T47D (cell line): ENCODE data around the gene VAMP1.
"Not testable (repeated sequence)": the region's sequence is repeated elsewhere in the genome, so short reads cannot be mapped to it uniquely, and the experiment has no call there.

Experiments used
- DNase-seq, 2 experiments: peaks; one replicate each; pipeline versions ENCODE4 v3.0.0 to v3.0.0-alpha.2; 2011 to 2012; ENCODE audit warnings: low read depth in 1 of 2, low spot score in 1 of 2
- JUND ChIP-seq: IDR thresholded peaks from 2 replicates; pipeline ENCODE4 v1.6.1; 2012; ENCODE audit warnings: low read depth
- in situ Hi-C: cut with HindIII; loops from 2 replicates; pipeline ENCODE4 v1.10.0; 2016; ENCODE audit warnings: low sequenced_read_pairs, low pct_unique_long_range_greater_than_20kb

The VAMP1 gene

GRCh38 chr12:6435961-6436715 is 34.3 kb downstream of the VAMP1 start:
- DNase-seq = no peak
- no peak for TF ChIP-seq JUND

GRCh38 chr12:6434205-6435140 is 36.0 kb downstream of the VAMP1 start:
- in situ Hi-C loops = no loop called here
- DNase-seq = no peak
- TF ChIP-seq JUND = no peak

More at GRCh38 chr12:6435961-6436715, 34.3 kb downstream of the VAMP1 start:
- in situ Hi-C loops = no loop called here

- TF ChIP-seq JUND = no peak
- no peak for DNase-seq
- in situ Hi-C loops = no loop called here
These were observed 37.5 kb downstream of the VAMP1 start for GRCh38 chr12:6432991-6433390.

- in situ Hi-C loops = no loop called here
- DNase-seq = peak; percentile 2 to 30
- TF ChIP-seq JUND = no peak
These were observed 40.1 kb downstream of the VAMP1 start for GRCh38 chr12:6430124-6430989.

- in situ Hi-C loops = no loop called here
- no peak for DNase-seq
- TF ChIP-seq JUND = no peak
These were observed 42.2 kb downstream of the VAMP1 start for GRCh38 chr12:6428326-6428725.

- in situ Hi-C loops, DNase-seq: not testable (repeated sequence)
These were observed 42.7 kb downstream of the VAMP1 start for GRCh38 chr12:6427796-6428195.

GRCh38 chr12:6426882-6427671 is 43.4 kb downstream of the VAMP1 start:
- TF ChIP-seq JUND = no peak
- in situ Hi-C loops = no loop called here
- DNase-seq = no peak

- in situ Hi-C loops = no loop called here
These were observed 44.6 kb downstream of the VAMP1 start for GRCh38 chr12:6425590-6426531.

GRCh38 chr12:6424866-6425265 is 45.6 kb downstream of the VAMP1 start:
- TF ChIP-seq JUND = no peak
- in situ Hi-C loops = no loop called here
- DNase-seq = no peak

More at GRCh38 chr12:6425590-6426531, 44.6 kb downstream of the VAMP1 start:
- no peak for TF ChIP-seq JUND
- no peak for DNase-seq

- no peak for TF ChIP-seq JUND
- no peak for DNase-seq
- in situ Hi-C loops = no loop called here
These were observed 46.5 kb downstream of the VAMP1 start for GRCh38 chr12:6424008-6424347.
